Left colon (tissue), 2 donors: ENCODE measurements around the gene C3orf22. TPM values are rescaled to one million over a fixed set of nuclear protein-coding genes. Genes with fewer than 3 reads are reported as not detected.

Experiments
- ATAC-seq: fragments of 200-7000 bp; cut with Tn5 transposase; one replicate; pipeline ENCODE4 v1.9.1; 2020; ENCODE audit warnings: mild to moderate bottlenecking, moderate library complexity
- DNase-seq, 2 donors: peaks; one replicate each; pipeline ENCODE4 v3.0.0-alpha.2; 2020
- intact Hi-C, 2 donors: fragments of 100-400 bp; cut with DNase I in 1 of 2; cut with micrococcal nuclease in 1 of 2; formaldehyde crosslinking; loops; one replicate each; pipeline versions ENCODE4 v1.11.2 to v1.14.0; 2022; cut with DNase I, micrococcal nuclease
- total RNA-seq, 2 donors: library from RNA; stranded (reverse); fragmentation: NEBNext Ultra II Directional; extraction: Animal tissue kit (Norgen Biotek cat#: 25700); gene quantifications; one replicate each; pipeline ENCODE4 v1.2.1, GENCODE V29; 2021
- donor health status: DM: no; HTN: no; CAD: no.
- donor health status: DM: yes; HTN: yes; CAD: no.

The C3orf22 gene
- total RNA-seq, 2 donors from 2014 or later, result not detected

DNA sequence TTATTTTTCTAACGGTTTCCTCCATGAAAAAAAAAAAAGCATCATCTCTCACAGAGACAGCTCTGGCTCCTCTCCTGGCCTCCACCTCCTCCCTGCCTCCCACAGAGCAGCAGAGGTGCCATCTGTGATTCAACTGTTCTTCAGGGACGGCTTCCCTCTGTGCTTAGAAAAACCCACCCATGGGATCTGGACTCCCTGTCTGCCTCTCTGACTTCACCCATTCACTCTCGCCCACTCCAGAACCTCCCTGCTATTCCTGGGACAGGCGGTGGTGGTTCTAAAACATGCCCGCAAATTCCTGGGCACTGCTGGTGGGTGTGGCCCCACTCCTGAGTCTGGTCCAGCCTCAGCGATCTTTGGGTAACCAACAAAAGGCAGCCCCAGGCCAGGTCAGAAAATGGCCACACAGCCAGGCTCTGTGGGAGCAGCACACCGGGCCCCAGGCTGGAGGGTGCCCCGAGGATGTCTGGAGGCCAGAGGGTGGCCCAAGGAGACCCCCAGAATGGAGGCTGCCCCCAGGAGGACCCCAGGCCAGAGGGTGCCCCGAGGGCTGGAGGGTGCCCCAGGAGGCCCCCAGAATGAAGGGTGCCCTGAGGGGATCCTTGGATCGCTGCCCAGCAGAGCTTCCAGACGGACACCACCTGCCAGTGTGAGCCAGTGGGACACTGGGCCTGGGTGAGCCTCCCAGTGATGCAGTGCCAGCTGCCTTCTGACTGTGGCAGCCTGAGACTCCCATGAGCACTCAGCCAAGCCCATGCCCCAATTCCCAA, 37.4 kb downstream of the C3orf22 start:
- DNase-seq, result no peak
- no peak for ATAC-seq
- intact Hi-C loops, result loop anchor here in 1 of 2 donors (10.0 kb wide), 1 partner anchor 1023 kb away; no protein-coding TSS in a partner anchor

DNA sequence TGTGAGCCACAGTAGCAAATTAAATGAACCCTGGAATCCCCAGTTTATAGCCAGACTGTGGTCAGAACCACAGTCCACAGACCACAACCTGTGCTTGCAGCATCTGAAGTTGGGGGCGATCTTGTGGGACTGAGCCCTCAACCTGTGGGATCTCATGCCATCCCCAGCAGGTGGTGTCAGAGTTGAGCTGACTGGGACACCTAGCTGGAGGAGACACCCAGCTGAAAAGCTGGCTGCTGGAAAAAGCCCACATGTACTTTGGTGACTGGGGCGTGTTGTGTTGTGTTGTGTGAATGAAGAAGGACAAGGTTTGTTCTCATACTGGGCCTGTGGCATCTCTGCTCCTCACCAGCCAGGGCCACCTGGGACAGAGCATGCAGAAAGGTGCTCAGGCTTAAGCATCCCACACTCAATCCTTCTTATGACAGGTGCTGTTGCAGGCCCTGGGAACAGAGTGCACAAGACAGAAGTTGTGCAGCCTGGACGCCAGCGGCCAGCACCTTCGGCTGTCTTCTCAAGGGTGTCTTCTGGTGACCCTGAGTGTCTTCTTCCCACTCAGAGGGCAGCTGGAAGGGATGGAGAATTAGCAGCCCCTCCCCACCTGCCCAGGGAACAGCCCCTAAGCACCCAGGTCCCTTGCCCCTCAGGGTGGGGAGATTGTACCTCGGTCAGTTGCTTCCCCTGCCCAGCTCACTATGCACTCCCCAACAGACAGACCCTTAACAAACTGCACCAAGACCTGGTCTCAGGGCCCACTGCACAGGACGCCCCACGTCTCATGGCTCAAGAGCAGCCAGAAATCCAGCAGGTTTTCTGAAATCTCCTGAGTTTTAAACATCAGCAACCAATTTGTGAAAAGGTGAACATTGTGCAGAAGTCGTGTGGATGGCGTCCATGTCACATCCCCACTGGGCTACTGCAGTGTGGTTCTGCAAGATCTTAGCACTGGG, 39.0 kb downstream of the C3orf22 start:
- intact Hi-C loops, result loop anchor here in 1 of 2 donors (10.0 kb wide), 1 partner anchor 1025 kb away; no protein-coding TSS in a partner anchor
- no peak for ATAC-seq
- DNase-seq, result no peak

DNA sequence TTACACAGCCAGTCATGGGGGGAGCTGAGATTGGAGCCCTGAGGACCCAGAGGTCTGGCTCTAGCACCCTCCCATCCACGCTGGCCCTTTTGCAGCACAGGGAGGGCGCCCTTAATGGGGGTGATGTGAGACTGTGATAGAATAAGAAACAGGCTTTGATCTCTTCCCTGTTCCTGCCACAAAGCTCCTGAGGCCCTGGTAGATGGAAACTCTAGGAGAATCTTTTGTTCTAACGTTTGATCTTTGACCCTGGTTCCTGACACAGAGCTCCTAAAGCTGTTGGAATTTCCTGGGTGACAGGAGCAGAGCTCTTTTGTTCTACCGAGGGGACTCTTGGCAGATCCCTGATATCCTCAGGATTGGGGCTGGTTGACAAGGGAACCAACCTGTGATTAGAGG, 40.0 kb downstream of the C3orf22 start:
- ATAC-seq (no peak), DNase-seq (no peak)
- intact Hi-C loops, result no loop called here

DNA sequence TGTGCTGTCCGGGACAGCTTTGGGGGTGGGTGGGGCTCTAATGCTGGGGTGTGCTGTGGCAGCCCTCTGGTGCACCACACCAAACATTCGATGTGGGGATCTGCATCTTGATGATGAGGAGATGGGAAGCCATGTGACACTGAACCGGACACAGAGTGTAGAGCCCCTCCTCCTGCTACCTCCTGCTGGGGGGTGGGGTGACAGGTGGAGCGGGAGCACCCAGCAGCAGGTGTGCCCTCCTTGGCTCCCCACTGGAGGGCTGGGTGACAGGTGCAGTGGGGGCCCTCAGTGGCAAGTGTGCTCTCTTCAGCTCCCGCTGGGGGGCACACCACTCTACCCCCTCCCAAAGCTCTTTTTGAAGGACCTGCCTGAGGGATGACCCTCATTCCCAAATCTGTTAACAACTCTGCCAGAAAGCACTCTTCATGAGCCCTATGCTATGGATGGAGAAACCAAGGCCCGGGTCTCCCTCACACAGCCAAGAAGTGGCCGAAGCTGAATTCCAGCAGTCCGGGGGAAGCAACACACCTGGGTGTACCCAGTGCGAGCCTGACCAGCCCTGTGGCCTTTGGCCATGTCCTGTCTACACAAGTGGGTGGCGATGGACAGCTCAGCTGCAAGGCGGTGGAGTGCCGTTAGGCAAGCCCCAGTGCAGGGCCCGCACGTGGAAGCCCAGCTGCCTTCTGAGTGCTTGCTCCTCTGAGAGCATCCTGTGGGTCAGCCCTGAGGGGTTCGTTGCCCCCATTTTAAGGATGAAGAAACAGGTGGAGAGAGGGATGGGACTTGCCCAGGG, 40.5 kb downstream of the C3orf22 start:
- ATAC-seq (no peak), DNase-seq (no peak)
- intact Hi-C loops, result no loop called here

DNA sequence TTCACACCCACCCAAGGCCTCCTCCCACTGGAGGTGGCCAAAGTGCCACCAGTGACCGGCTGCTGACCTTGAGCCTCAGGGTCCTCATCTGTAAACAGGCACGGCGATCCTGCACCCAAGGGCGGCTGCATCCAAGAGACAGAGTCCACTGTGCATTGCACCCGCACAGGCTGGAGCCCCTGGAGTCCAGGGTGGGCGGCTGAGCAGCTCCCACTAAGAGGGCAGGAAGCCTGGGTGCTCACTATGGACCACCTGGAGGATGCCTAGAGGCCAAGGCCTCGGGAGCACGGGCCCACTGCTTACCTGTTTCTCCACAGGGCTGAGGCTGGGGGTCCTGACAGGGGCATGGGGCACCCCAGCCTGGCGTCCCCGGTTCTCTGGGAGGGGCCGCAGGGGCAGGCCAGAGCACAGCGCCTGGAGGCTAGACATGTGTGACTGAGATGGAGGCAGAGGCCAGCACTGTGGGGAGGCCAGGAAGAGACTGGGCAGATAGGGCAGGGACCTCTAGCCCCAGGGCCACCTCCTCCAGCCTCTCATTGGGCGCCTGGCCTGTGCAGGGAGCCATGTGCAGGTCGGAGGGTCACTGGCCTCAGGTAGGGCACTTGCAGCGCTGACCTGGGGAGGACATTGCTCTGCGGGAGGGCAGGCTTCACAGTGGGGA, 41.3 kb downstream of the C3orf22 start, which contains the start of gene UROC1:
UROC1 (minus strand) TSS at position 483 of the 661 bp plus-strand sequence; CDS start at position 429, 54 bp downstream.
- intact Hi-C loops, result no loop called here
- no peak for ATAC-seq
- DNase-seq, result no peak

DNA sequence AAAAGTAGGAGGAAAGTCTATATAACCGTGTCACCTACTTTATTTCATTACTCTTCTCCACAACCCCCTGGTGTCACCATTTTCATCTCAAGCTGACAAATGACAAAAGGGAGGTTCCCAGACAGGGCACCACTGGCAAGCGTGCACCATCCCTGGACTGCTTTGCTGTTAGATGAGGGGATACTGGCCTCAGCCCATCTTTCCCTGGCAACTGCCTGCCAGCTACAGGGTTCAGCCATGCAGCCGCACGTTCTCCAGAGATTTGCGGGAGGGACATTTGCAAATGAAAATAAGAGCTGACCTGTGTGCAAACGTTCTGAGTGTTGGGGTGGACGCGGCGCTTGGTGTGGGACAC, 41.8 kb downstream of the C3orf22 start:
- ATAC-seq, result no peak
- intact Hi-C loops, result no loop called here

DNA sequence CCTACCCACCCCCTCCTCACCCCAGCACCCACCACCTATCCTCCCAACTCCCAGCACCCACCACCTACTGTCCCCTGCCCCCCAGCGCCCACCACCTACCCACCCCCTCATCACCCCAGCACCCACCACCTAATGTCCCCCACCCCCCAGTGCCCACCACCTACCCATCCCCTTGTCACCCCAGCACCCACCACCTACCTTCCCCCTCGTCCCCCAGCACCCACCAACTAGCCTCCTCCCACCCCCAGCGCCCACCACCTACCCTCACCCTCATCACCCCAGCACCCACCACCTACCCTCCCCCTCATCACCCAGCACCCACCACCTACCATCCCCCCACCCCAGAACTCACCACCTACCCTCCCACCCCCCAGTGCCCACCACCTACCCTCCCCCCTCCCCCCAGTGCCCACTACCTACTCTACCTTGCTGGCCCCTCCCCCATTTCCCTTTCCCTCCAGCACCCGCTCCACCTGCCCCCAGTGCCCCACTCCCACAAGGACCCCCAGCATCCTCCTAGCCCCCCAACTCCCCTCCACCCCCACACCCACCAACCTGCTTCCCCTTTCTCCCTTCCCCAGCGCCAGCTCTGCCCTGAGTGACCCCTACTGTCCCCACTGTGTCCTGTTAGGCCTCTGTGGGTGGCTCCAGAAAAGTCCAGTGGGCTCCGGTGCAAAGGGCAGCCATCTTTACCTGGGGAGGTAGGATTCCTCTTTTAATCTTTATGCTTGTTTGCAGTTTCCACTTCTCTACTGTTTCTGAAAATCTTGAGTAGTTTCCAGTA, 42.4 kb downstream of the C3orf22 start:
- ATAC-seq, result no peak
- DNase-seq, result no peak
- intact Hi-C loops, result no loop called here

More for the DNA sequence above, 41.8 kb downstream of the C3orf22 start:
- no peak for DNase-seq

DNA sequence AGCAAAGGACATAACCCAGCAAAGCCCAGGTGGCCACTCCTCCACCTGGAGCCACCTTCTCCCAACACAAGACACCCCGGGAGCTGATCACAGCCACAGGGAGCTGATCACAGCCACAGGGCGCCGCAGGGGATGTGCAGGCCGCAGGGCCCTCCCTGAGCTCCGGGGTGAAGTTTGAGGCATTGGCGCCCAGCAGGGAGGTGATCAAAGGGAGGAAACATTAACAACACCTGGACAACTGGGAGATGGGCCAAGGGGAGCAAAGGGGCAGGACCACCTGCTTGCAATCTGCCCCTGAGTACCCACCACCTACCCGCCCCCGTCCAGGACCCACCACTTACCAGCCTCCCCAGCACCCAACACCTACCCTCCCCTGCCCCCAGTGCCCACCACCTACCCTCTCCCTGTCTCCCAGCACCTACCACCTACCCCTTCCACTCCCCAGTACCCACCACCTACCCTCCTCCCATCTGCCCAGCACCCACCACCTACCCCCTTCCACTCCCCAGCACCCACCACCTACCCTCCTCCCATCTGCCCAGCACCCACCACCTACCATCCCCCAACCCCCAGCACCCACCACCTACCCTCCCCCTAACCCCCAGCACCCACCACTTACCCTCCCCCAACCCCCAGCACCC, 43.5 kb downstream of the C3orf22 start:
- ATAC-seq (no peak), DNase-seq (no peak)
- intact Hi-C loops, result no loop called here

DNA sequence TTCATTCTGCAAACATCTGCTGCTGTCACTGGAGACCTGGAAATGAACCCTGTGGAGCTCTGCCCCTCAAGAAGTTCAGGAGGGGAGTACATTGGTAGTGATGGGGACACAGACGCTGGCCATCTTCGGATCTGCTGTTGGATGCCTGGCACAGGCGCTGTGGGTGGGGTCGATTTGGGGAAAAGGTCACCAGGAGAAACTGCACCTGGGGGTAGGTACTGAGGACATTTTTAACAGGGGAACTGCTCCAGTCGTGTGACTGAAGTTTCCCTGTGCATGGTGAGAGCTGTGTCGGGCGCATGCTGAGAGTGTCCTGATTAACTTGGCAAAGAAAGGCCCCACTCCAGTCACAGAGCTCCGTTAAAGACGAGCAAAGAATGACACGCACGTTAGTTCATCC, 44.6 kb downstream of the C3orf22 start:
- ATAC-seq (no peak), DNase-seq (no peak)
- intact Hi-C loops, result no loop called here

DNA sequence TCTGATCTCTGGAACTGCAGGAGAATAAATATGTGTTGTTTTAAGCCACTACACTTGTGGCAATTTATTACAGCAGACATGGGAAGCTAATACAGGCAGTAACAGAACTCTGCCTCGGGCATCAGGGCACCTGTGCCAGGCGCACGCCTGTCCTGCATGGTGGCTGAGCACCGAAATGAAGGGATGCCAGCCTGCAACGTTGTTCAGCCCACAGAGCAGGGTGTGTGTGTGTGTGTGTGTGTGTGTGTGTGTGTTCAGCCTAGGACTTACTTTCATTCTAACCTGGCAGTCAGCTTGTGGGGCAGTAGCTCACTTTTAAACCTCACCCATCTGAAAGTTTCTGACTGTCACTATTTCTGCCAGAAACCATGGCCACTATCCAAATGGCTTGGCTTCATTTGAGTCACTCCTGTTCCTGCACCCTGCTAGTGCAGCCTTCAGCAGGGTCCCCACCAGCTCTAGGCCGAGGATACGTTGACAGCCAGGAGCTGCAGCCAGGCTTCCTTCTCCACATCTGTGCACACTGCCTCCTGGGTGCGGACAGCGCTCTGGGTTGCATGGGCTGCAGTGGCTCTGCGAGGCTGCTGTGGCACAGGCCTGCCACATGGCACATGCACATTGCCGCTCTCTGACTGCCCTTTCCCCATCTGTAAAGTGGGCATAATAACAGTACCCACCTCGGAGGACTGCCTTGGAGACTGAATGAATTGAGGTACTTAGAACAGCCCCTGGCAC, 45.6 kb downstream of the C3orf22 start:
- DNase-seq (no peak), ATAC-seq (no peak)
- intact Hi-C loops, result no loop called here

DNA sequence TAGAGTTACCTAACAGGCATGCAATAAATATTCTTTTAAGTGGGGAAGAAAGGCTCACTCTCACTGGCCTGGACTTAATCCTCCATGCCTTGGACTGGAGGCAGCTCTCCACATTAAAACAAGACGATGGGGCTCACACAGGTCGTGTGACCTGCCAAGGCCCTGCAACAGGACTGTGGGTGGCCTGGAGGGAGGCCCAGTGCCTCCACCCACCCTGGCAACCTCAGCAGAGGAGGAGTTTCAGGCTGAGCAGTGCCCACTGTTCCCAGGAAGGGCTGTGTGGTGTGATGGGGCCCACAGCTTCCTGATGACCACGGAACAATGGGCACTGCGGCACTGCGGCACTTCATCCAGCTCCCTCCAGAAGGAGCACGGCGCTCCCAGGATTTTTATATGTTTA, 46.7 kb downstream of the C3orf22 start:
- DNase-seq, result no peak
- intact Hi-C loops, result no loop called here
- ATAC-seq, result no peak

DNA sequence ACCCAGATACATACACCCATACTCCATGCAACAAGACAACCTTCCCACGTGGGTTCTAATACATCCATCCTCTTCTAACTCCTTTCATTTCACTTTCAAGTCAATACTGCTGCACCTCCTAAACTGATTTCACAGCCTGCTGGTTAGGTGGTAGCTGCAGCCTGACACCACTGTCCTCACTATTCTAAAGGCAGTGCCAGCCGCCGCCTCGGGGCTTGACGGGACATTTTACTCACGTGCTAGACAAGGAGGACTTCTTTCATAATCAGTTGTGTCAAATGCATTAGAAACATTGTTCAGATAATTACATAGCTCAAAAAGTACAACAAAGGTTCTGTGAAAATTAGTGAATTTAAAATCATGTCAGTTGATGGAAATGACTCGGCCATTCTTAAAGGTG, 47.4 kb downstream of the C3orf22 start:
- intact Hi-C loops, result no loop called here
- DNase-seq, result no peak
- no peak for ATAC-seq

DNA sequence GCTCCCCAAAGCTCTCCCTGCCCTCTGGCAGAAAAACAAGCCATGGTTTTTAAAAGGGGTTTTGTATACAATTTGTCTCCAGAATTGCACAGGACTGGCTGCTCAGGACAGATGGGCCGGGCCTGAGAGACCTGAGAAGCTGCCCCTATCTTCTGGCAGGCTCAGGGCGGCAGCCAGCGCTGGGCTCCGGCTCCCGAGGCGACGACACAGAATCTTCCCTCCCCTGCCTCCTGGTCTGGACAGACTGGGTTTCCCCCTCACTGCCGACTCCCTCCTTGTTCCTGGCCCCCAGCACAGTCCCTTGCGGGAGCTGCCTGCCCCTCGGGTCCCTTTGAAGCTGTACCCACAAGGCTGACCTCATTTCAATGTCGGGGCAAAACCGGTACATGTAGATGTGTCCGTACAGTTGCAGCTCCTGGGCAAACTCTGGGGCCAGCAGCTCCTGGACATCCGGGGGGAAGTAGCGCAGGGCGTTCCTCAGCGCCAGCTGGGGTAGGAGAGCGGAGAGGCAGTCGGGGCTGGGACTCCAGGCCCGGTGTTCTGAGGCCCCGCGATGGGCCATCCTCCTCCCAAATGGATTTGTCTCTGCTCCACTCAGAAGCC, 48.3 kb downstream of the C3orf22 start:
- intact Hi-C loops, result no loop called here
- no peak for DNase-seq

DNA sequence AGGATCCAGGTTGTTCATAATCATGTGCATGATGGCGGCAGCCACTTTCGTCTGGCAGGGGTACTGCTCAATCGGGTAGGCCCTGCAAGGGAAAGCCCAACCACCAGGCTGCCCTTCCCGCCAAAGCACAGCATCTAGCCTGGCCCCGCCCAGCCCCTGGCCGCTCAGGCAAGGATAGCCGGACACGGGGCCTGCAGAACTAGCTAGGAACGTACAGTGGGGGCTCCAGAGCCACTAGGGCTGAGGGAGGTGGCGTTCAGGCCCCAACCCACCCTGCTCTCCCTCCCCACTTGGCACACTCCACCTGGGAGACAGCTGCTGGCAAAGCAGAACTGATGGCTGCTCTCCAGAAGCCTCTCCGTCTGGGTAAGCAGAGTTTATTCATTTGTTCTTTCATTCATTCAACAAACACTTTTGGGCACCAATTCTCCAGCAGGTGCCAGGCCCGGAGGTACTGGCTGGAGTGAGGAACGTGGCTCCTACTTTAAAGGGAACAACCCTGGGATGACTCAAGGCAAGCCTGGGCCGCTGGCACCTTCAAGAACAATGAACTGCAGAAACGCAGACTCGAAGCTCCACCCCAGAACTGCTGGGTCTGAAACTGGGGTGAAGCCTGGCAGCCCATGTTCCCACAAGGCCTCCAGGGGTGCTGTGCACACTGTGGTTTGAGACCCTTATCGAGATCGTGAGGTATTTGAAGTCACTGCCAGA, 49.0 kb downstream of the C3orf22 start:
- intact Hi-C loops, result no loop called here
- no peak for DNase-seq
- no peak for ATAC-seq

More for the DNA sequence above, 48.3 kb downstream of the C3orf22 start:
- no peak for ATAC-seq

DNA sequence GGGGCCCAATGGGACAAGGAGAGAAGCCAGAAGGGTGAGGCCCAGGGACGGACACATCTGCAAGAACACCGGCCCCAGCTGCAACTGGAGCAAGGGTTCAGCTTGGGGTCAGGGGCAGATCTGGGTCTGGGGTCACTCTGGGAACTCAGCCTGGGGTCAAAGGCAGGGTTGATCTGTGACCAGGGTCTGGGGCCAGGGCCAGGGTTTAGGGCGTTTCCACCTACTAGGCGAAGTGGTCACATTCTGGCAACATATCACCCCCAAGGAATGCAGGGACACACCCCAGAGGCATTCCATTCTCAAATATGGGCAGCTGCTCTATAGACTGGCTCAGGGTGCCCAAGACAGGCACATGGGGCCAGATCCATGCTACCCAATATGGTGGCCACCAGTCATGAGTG, 50.2 kb downstream of the C3orf22 start:
- DNase-seq, result no peak
- intact Hi-C loops, result no loop called here
- no peak for ATAC-seq

DNA sequence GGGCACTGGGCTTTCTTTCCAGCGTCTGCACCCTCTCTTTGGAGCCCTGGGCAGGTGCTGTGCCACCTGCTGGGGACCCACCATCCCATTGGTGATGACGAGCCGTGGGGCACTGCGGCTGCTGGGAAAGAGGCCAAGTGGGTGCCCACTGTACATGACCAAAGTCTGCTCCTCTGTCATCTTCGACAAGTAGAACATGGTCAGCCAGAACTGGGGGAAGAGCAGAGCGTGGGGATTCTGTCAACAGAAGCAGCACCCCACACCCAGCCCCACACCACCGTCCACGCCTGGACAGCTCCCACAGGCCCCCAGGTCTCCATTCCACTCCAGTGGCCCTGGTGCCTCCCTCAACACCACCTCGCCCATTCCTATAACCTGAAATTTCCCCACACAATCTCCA, 50.8 kb downstream of the C3orf22 start:
- DNase-seq (no peak), ATAC-seq (no peak)
- intact Hi-C loops, result no loop called here
